ENCODE measurements around the gene ALG3.
A peak's percentile ranks its signal among the peaks of the same experiment; 100 is the strongest.

ALG3 gene

GRCh38 chr3:184236033-184236410 is 12.7 kb downstream of the ALG3 start:
- H3K36me3 ChIP-seq (ENCODE audit: control insufficient read depth, insufficient read depth, low read length) = no peaks in the 10 kb centered on the region
- H3K4me3 ChIP-seq (ENCODE audit: insufficient read depth, low read depth, low read length, poor library complexity, severe bottlenecking) = no peak overlapping the region
- H3K4me1 ChIP-seq (ENCODE audit: control insufficient read depth, insufficient read depth, low read length, poor library complexity, severe bottlenecking) = peaks cover under 1% of the 10 kb centered on the region

GRCh38 chr3:184235381-184236032 is 13.3 kb downstream of the ALG3 start:
- Histone ChIP-seq H3K27me3 (replicated peaks; ENCODE audit: control insufficient read depth, insufficient read depth, low read length, poor library complexity, severe bottlenecking) (peaks cover 25% of the 10 kb centered on the region), H3K4me3 (ENCODE audit: insufficient read depth, low read depth, low read length, poor library complexity, severe bottlenecking) (no peak overlapping the region), H3K27ac (ENCODE audit: insufficient read depth, low read length, poor library complexity, severe bottlenecking) (no peak overlapping the region), H3K4me1 (ENCODE audit: control insufficient read depth, insufficient read depth, low read length, poor library complexity, severe bottlenecking) (peaks cover 4% of the 10 kb centered on the region), H3K9me3 (ENCODE audit: control insufficient read depth, low read length) (no peaks in the 10 kb centered on the region), H3K36me3 (ENCODE audit: control insufficient read depth, insufficient read depth, low read length) (no peaks in the 10 kb centered on the region)
- no peak for DNase-seq

More at GRCh38 chr3:184236033-184236410, 12.7 kb downstream of the ALG3 start:
- peaks cover 20% of the 10 kb centered on the region for H3K27me3 ChIP-seq (replicated peaks; ENCODE audit: control insufficient read depth, insufficient read depth, low read length, poor library complexity, severe bottlenecking)
- DNase-seq = no peak
- H3K27ac ChIP-seq (ENCODE audit: insufficient read depth, low read length, poor library complexity, severe bottlenecking) = no peak overlapping the region
- no peaks in the 10 kb centered on the region for H3K9me3 ChIP-seq (ENCODE audit: control insufficient read depth, low read length)

DNA sequence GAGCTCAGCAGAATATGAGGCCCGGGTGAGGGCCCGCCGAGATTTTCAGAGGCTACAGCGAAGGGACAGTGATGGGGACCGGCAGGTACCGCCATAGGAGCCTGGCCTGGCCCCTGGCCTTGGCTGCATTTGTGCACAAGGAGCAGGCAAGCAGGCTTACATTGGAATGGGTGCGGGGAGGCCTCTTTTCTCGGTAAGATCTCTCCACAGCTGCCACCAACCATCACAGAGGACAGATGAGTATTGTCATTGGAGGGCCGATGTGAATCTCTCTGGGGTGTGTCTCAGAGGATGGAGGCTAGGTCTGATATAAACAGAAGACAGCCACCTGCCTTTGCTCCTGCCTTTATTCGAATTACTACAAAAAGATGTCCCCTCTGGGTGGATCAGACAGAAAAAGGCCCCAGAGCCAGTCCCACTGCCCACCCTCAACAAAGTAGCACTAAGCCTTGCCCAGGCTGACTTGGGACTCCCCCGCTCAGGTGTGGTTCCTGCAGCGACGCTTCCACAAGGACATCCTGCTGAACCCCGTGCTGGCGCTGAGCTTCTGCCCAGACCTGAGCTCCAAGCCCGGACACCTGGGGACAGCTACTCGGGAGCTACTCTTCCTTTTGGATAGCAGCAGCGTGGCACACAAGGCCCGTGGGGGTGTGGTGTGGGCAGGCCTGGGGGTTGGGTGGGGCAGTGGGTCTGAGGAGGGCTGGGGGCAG is 13.9 kb downstream of the ALG3 start:
- Histone ChIP-seq H3K4me3 (ENCODE audit: insufficient read depth, low read depth, low read length, poor library complexity, severe bottlenecking) (no peak overlapping the region), H3K4me1 (ENCODE audit: control insufficient read depth, insufficient read depth, low read length, poor library complexity, severe bottlenecking) (peaks cover 10% of the 10 kb centered on the region), H3K36me3 (ENCODE audit: control insufficient read depth, insufficient read depth, low read length) (no peaks in the 10 kb centered on the region), H3K27me3 (replicated peaks; ENCODE audit: control insufficient read depth, insufficient read depth, low read length, poor library complexity, severe bottlenecking) (peaks cover 32% of the 10 kb centered on the region), H3K9me3 (ENCODE audit: control insufficient read depth, low read length) (no peaks in the 10 kb centered on the region), H3K27ac (ENCODE audit: insufficient read depth, low read length, poor library complexity, severe bottlenecking) (no peak overlapping the region)
- no peak for DNase-seq

GRCh38 chr3:184234224-184234623 is 14.5 kb downstream of the ALG3 start:
- no peak for DNase-seq
- H3K9me3 ChIP-seq (ENCODE audit: control insufficient read depth, low read length) = no peaks in the 10 kb centered on the region
- H3K4me1 ChIP-seq (ENCODE audit: control insufficient read depth, insufficient read depth, low read length, poor library complexity, severe bottlenecking) = peaks cover 15% of the 10 kb centered on the region
- H3K27me3 ChIP-seq (replicated peaks; ENCODE audit: control insufficient read depth, insufficient read depth, low read length, poor library complexity, severe bottlenecking) = peaks cover 36% of the 10 kb centered on the region
- H3K4me3 ChIP-seq (ENCODE audit: insufficient read depth, low read depth, low read length, poor library complexity, severe bottlenecking) = no peak overlapping the region
- no peaks in the 10 kb centered on the region for H3K36me3 ChIP-seq (ENCODE audit: control insufficient read depth, insufficient read depth, low read length)
- no peak overlapping the region for H3K27ac ChIP-seq (ENCODE audit: insufficient read depth, low read length, poor library complexity, severe bottlenecking)

GRCh38 chr3:184233127-184233843 is 15.5 kb downstream of the ALG3 start:
- Histone ChIP-seq H3K4me1 (ENCODE audit: control insufficient read depth, insufficient read depth, low read length, poor library complexity, severe bottlenecking) (peaks cover 21% of the 10 kb centered on the region), H3K27ac (ENCODE audit: insufficient read depth, low read length, poor library complexity, severe bottlenecking) (no peak overlapping the region), H3K4me3 (ENCODE audit: insufficient read depth, low read depth, low read length, poor library complexity, severe bottlenecking) (no peak overlapping the region), H3K9me3 (ENCODE audit: control insufficient read depth, low read length) (no peaks in the 10 kb centered on the region), H3K36me3 (ENCODE audit: control insufficient read depth, insufficient read depth, low read length) (no peaks in the 10 kb centered on the region), H3K27me3 (replicated peaks; ENCODE audit: control insufficient read depth, insufficient read depth, low read length, poor library complexity, severe bottlenecking) (peaks cover 44% of the 10 kb centered on the region)
- no peak for DNase-seq

DNA sequence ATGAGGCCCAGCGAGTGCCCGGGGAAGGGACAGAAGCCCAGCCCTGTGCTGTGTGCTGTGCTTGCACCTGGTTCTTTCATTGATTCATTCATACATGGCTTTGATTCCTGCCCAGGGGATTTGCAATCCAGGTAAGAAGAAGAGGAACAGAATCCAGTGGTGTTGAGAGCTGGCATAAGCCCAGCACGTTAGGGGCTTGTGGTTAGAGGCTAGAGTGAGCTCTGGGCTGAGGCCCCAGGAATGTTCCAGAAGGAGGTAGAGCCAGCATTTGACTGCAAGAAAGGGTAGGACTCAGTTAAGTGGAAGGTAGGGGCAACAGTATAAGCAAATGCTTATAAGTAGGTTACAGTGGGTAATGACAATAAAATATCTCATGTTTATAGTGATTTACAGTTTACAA is 17.1 kb downstream of the ALG3 start:
- no peak for DNase-seq
- peaks cover 21% of the 10 kb centered on the region for H3K4me1 ChIP-seq (ENCODE audit: control insufficient read depth, insufficient read depth, low read length, poor library complexity, severe bottlenecking)
- no peaks in the 10 kb centered on the region for H3K36me3 ChIP-seq (ENCODE audit: control insufficient read depth, insufficient read depth, low read length)
- H3K27me3 ChIP-seq (replicated peaks; ENCODE audit: control insufficient read depth, insufficient read depth, low read length, poor library complexity, severe bottlenecking) = peaks cover 47% of the 10 kb centered on the region
- no peak overlapping the region for H3K4me3 ChIP-seq (ENCODE audit: insufficient read depth, low read depth, low read length, poor library complexity, severe bottlenecking)
- H3K9me3 ChIP-seq (ENCODE audit: control insufficient read depth, low read length) = no peaks in the 10 kb centered on the region
- H3K27ac ChIP-seq (ENCODE audit: insufficient read depth, low read length, poor library complexity, severe bottlenecking) = no peak overlapping the region

DNA sequence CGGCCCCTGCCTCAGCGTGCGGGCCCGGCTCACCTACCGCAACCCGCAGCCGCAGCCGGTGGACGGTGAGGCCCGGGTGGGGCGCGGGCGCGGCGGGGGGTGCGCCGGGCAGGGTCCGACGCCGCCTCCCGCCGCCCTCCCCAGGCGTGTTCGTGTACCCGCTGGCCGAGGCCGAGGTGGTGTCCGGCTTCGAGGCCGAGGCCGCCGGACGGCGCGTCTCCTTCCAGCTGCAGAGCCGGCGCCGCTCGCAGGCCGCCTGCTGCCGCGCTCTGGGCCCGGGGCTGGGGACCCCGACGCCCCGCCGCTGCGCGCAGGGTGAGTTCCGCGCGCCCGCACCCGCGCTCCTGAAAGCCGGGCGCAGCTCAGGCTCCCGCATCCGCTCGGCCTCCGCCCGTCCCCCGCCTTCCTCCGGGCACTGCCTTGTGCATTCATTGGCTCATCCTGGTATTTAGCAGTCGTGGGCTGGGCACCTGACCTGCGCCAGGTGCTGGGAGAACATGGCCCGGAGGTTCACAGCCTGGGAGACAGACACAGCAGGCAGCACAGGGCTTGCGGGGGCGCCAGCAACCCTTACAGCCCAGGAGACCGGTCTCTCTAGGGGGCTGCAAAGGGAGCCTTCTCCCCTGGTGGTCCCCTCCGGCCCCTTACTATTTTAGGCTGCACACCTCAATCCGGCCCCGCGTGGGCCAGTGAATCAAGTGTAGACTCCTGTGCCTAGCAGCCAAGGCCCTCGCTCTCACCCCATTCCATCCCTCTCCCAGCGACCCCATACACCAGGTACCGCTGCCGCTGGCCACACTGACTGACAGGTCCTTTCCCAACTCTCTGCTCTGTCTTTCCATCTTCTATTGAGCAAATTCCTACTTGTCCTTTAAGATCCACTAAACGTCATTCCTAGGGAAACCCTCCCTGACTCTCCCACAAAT is 17.9 kb downstream of the ALG3 start:
- DNase-seq = no peak
- H3K27me3 ChIP-seq (replicated peaks; ENCODE audit: control insufficient read depth, insufficient read depth, low read length, poor library complexity, severe bottlenecking) = peaks cover 47% of the 10 kb centered on the region
- H3K4me1 ChIP-seq (ENCODE audit: control insufficient read depth, insufficient read depth, low read length, poor library complexity, severe bottlenecking) = peaks cover 21% of the 10 kb centered on the region
- H3K36me3 ChIP-seq (ENCODE audit: control insufficient read depth, insufficient read depth, low read length) = no peaks in the 10 kb centered on the region
- no peak overlapping the region for H3K27ac ChIP-seq (ENCODE audit: insufficient read depth, low read length, poor library complexity, severe bottlenecking)
- H3K4me3 ChIP-seq (ENCODE audit: insufficient read depth, low read depth, low read length, poor library complexity, severe bottlenecking) = peak overlapping the region; percentile 70
- no peaks in the 10 kb centered on the region for H3K9me3 ChIP-seq (ENCODE audit: control insufficient read depth, low read length)

GRCh38 chr3:184230081-184230602 is 18.6 kb downstream of the ALG3 start:
- H3K27ac ChIP-seq (ENCODE audit: insufficient read depth, low read length, poor library complexity, severe bottlenecking) = no peak overlapping the region
- DNase-seq = no peak
- no peaks in the 10 kb centered on the region for H3K9me3 ChIP-seq (ENCODE audit: control insufficient read depth, low read length)
- peaks cover 47% of the 10 kb centered on the region for H3K27me3 ChIP-seq (replicated peaks; ENCODE audit: control insufficient read depth, insufficient read depth, low read length, poor library complexity, severe bottlenecking)
- no peaks in the 10 kb centered on the region for H3K36me3 ChIP-seq (ENCODE audit: control insufficient read depth, insufficient read depth, low read length)
- H3K4me1 ChIP-seq (ENCODE audit: control insufficient read depth, insufficient read depth, low read length, poor library complexity, severe bottlenecking) = peaks cover 21% of the 10 kb centered on the region
- H3K4me3 ChIP-seq (ENCODE audit: insufficient read depth, low read depth, low read length, poor library complexity, severe bottlenecking) = peak overlapping the region; percentile 70

DNA sequence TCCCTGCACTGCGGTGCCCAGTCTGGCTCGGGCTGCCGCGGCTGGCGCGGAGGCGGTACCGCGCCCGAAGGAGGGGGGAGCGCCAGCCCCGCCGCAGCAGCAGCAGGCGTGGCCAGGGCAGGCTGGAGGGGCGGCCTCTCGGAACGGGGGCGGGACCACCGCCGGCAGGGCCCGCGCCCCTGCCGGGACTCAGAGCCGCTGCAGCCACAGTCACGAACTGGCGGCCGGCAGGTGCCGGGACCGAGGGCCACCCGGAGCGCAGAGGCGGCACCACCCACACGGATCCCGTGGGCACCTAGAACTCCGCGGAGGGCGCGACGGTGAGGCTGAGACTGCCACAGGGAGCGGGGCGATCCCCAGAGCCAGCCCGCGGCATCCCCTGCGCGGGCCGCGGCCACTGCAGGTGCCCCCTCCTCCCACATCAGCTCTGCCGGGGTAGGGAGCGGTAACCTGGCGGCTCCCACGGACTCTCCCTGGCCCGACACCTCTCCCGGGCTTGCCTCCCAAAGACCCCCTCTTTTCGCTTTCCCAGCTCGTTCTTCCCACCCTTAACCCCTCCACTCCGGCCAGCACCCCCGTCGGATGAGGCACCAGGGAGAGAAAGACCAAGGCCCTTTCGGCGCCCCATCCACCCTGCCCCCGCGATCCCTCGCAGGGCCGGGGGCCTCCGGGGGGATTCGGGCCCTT is 19.2 kb downstream of the ALG3 start, which contains the start of gene VWA5B2:
TSS of gene VWA5B2 (plus strand) at position 192 of the 687 bp plus-strand sequence. CDS start 944 bp downstream, outside the sequence.
- Histone ChIP-seq H3K27me3 (replicated peaks; ENCODE audit: control insufficient read depth, insufficient read depth, low read length, poor library complexity, severe bottlenecking) (peaks cover 47% of the 10 kb centered on the region), H3K4me3 (ENCODE audit: insufficient read depth, low read depth, low read length, poor library complexity, severe bottlenecking) (peak within 1 kb of the TSS; percentile 70), H3K9me3 (ENCODE audit: control insufficient read depth, low read length) (no peaks in the 10 kb centered on the region), H3K27ac (ENCODE audit: insufficient read depth, low read length, poor library complexity, severe bottlenecking) (no peak within 1 kb of the TSS), H3K36me3 (ENCODE audit: control insufficient read depth, insufficient read depth, low read length) (no peaks in the 10 kb centered on the region), H3K4me1 (ENCODE audit: control insufficient read depth, insufficient read depth, low read length, poor library complexity, severe bottlenecking) (peaks cover 21% of the 10 kb centered on the region)
- DNase-seq = peak; percentile 57 to 65 (median 61)
